Myocyte (in vitro differentiated cells): ENCODE data around the gene GPHN. TPM values are rescaled to one million over a fixed set of nuclear protein-coding genes. Genes with fewer than 3 reads are reported as not detected.
A peak's percentile ranks its signal among the peaks of the same experiment; 100 is the strongest.
"Not testable (repeated sequence)": the region's sequence is repeated elsewhere in the genome, so short reads cannot be mapped to it uniquely, and the experiment has no call there.

Experiments used
- DNase-seq: peaks from one replicate; pipeline ENCODE4 v3.0.0-alpha.2; 2012; ENCODE audit warnings: low read depth
- total RNA-seq: library from RNA; depleted of rRNA; stranded (reverse); fragments of >200 nt; gene quantifications from 2 replicates; pipeline ENCODE4 v1.2.3, GENCODE V29; 2014

Gene GPHN
- total RNA-seq, 1 donor from 2014 or later: 6.0 TPM

DNA sequence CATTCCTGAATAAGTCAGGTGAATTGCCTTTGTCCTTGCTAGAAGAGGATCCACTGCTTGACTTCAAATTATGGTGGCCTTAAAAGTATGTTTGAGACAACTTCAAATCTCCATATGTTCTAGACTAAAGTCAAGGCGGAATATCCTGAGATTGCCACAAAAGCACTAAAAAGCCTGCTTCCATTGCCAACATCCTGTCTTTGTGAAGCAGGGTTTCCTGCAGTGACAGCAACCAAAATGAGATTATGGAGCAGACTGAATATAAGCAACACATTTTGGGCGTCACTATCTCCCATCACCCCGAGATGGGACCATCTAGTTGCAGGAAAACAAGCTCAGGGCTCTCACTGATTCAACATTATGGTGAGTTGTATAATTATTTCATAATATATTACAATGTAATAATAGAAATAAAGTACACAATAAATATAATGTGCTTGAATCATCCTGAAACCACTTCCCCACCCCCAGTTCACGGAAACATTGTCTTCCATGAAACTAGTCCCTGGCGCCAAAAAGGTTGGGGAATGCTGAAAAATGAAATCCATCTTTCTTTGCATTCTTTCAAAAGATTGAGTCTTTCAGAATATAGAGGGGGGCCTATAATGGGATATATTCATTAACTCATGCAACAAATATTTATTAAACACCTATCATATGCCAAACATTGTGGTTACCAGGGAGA is 143.7 kb downstream of the GPHN start:
- DNase-seq: no peak

DNA sequence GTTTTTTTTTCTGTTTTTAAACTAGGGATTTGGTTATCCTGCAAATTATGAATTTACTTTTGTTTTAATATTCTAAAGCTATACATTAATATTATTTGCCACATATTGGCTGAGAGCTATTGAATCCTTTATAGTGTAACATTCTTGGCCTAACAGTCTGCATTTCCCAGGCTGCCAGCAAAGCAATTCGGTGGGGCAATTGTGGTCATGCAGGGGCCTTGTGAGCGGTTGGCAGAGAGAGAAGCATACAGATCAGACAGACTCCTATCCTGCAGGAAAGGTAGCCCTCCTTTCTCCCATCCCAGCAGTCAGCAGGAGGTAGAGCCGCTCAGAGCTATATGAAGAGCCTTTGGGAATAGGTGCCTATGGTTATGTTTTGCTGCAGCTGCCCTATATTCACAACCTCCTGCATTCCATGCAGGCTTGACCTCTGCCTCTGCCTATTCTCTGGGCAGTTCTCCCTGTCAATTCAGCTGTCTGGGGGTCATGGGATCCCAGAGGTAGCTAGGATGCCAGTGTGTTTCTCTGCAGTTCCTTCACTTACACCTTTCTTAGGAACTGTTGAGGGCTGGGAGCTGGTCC is 144.7 kb downstream of the GPHN start:
- no peak for DNase-seq

DNA sequence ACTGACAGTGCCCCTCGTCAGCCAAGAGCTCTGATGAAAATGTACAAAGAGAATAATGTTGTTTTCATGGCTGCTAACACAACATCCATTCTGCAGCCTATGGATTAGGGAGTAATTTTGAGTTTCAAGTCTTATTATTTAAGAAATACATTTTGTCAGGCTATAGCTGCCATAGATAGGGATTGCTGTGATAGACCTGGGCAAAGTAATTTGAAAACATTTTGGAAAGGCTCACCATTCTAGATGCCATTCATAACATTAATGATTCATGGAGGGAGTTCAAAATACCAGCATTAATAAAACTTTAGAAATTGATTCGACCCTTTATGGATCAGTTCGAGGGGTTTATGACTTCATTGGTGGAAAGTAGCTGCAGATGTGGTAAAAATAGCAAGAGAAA is 149.8 kb downstream of the GPHN start:
- no peak for DNase-seq

DNA sequence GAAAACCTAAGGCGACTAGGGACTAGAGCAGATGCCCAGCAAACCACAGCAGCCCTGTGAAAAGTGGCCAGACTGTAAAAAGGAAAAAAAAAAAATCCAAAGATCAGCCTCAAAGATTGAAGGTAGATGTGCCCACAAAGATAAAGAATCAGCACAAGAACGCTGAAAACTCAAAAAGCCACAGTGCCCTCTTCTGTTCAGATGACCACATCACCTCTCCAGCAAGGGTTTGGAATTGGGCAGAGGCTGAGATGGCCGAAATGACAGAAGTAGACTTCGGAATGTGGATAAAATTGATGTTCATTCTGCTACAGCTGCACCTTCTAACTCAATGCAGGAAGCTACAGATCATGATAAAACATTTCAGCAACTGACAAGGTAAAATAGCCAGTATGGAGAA is 154.4 kb downstream of the GPHN start:
- DNase-seq: no peak

DNA sequence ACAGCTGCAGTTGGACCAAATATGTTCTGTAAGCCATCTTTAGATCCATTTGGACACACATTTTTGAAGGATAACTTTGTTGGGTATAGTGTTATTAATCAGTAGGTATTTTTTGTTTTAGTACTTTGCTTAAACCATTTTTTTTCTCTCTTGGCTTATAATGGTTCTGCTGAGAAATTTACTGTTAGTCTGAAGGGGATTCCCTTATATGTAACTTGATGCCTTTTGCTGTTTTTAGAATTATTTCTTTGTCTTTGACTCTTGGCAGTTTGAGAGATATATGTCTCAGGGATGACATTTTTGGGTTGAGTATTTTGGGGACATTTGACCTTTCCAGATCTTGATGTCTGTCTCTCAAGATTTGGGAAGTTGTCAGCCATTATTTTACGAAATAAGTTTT is 169.8 kb downstream of the GPHN start:
- no peak for DNase-seq

DNA sequence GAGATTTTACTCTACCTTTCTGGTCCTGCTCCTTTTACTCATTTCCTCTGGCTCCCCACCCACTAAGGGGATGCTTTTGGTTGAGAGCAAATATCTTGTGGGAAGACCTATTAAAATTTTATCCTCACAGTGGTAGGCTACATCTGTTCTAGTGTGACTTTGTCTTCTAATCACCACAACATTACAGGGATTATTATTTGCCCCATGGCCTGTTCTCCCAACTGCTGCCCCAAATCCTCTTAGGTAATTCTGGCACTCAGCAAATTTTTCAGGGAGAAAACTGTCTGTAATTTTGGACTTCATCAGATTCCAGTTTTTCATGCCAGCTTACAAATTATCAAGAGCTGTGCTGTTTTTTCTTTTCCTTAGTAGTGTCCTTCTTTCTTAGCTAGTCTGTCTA is 172.3 kb downstream of the GPHN start:
- DNase-seq: peak; percentile 3

DNA sequence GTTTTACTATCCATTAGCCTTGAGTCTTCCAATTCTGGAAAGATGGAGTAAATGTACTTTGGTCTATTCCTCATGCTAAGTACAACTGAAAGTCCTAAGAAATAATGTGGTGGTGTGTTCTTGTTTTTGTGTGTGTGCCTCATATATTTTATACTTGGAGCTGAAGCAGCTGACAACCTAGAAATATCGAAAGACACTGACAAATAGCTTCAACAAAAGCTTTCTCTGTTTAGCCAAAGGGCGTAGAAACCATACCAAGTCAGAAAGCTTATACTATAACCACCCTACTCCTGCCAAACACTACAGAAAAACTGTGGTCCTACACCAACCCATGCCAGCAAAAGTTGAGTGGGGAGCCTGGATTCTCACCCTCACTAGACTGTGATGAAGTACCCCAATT is 188.4 kb downstream of the GPHN start:
- no peak for DNase-seq

DNA sequence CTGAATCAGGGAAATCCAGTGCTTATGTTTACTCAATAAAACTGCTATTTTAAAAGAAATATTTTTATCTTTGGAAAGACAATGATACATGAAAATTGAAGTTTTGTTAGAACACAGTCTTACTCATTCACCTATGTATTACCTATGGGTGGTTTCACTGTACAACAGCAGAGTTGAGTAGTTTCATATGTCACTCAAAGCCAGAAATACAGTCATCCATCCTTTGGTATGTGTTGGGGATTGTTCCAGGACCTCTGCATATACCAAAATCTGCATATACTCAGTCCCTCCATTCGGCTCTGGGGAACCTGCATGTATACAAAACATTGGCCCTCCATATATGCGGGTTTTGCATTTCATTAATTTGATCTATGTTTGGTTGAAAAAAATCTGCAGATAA is 190.6 kb downstream of the GPHN start:
- no peak for DNase-seq

DNA sequence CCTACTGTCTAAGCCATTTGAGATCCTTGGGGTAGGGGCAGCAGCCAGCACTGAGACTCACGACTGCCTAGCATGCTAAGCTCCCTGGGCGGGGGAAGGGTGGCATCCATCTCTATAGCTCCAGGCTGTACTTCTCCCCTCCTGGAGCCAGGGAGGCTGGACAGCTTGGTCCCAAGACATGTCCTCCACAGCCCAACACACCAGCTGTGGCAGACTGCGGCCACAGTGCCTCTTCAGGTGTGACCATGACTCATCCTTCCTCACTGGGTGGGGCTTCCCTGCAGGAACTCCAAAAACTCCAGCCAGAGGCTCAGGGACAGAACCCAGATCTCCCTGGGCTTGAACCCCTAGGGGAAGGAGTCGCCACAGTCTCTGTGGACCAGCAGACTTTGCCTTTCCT is 193.9 kb downstream of the GPHN start:
- no peak for DNase-seq

DNA sequence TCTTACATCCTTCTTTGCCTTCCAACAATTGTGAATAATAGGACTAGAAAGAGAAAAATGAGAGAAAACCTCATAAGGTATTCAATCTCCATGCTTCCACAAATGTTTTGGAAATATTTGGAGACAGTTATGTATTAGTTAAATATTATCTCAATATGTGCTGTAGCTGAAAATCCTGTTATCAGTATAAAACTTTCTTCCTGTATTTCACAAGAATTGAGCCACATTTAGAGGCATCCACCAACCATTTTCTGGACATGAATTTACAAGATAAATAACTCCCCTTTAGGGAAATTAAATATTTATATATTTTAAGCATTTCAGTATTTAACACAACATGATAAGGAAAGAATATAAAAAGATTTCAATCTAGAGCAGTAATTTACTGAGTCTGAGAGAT is 200.3 kb downstream of the GPHN start:
- no peak for DNase-seq

DNA sequence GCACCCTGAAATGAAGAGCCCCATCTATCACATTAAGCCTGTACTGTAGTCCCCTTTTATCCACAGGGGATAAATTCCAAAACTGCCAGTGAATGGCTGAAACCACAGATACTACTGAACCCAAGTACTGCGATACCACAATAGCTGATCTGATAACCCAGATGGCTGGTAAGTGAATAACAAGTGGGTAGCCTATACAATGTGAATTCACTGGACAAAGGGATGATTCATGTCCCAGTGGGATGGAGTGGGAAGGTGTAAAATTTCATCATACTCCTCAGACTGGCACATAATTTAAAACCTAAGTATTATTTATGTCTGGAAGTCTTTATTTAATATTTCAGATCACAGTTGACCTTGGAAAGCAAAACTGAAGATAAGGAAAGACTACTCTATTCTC is 201.3 kb downstream of the GPHN start:
- peak; percentile 47 for DNase-seq

DNA sequence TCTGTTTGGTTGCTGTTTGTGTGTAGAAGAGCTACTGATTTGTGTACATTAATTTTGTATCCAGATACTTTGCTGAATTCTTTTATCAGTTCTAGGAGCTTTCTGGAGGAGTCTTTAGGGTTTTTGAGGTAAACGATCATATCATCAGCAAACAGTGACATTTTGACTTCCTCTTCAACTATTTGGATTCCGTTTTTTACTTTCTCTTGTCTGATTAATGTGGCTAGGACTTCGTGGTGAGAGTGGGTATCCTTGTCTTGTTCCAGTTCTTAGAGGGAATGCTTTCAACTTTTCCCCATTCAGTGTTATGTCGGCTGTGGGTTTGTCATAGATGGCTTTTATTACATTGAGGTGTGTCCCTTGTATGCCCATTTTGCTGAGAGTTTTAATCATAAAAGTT is 206.3 kb downstream of the GPHN start:
- DNase-seq: not testable (repeated sequence)

DNA sequence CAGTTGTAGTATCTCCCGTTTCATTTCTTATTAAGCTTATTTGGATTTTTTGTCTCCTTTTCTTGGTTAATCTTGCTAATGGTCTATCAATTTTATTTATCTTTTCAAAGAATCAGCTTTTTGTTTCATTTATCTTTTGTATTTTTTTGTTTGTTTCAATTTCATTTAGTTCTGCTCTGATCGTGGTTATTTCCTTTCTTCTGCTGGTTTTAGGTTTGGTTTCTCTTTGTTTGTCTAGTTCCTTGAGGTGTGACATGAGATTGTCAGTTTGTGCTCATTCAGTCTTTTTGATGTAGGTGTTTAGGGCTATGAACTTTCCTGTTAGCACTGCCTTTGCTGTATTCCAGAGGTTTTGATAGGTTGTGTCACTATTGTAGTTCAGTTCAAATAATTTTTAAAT is 207.4 kb downstream of the GPHN start:
- DNase-seq: not testable (repeated sequence)

DNA sequence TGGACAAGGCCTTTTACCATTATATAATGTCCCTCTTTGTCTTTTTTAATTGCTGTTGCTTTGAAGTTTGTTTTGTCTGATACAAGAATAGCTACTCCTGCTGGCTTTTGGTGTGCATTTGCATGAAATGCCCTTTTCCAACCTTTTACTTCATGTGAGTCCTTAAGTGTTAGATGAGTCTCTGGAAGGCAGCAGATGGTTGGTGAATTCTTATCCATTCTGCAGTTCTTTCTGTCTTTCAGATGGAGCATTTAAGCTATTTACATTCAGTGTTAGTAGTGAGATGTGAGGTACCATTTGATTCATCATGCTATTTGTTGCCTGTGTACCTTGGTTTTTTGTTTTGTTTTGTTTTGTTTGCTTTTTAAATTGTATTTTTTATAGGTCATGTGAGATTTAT is 208.3 kb downstream of the GPHN start:
- DNase-seq: no peak

DNA sequence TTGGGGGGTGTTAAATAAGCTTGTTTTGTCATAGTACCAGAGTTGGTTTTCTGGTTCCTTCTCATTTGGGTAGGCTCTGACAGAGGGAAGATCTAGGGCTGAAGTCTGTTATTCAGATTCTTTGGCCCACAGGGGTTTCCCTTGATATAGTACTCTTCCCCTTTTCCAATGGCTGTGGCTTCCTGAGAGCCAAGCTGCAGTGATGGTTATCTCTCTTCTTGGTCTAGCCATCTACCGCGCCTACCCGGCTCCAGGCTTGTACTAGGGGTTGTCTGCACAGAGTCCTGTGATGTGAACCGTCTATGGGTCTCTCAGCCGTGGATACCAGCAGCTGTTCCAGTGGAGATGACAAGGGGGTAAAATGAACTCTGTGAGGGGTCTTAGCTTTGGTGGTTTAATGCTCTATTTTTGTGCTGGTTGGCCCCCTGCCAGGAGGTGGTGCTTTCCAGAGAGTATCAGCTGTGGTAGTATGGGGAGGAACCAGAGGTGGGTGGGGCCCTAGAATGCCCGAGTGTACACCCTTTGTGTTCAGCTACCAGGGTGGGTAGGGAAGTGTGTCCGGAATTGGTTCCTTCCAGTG is 209.7 kb downstream of the GPHN start:
- peak; percentile 18 for DNase-seq

DNA sequence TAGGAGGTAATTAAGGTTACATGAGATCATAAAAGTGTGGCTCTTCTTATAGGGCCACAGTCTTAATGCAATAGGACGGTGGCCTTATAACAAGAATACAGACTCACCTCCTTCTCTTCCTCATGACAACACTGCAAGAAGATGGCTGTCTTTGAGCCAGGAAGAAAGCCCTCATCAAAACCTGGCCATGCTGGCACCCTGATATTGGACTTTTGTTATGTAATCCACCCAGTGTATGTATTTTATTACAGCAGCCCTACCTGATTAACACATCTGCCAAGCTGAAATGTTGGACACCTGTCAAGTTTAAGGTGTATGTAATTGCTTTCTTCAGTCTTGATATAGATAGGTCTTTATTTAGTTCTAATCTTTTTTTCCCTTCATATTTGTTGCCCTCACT is 217.0 kb downstream of the GPHN start:
- no peak for DNase-seq

DNA sequence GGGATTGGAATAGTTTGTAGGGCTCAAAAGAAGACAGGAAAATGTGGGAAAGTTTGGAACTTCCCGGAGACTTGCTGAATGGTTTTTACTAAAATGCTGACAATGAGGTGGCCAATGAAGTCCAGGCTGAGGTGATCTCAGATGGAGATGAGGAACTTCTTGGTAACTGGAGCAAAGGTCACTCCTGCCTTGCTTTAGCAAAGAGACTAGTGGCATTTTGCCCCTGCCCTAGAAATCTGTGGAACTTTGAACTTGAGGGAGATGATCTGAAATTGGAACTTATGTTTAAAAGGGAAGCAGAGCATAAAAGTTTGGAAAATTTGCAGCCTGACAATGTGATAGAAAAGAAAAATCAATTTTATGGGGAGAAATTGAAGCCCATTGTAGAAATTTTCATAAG is 223.4 kb downstream of the GPHN start:
- DNase-seq: not testable (repeated sequence)

DNA sequence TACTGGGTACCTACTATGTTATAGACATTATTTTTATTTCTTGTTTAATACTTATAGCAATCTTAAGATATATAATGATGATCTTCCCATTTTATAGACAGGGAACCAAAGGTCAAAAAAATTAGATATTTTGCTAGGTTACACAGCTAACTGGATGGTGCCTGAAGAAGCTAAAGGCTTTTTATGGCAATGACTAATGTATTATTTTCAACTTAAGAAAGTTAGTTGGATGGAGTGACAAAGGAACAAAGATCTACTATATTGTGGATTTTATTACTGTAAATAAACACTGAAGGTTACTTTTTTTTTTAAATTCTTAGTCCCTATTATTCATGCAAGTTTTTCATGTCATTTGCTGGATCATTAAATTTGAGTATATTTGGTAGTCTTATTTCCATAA is 227.9 kb downstream of the GPHN start:
- no peak for DNase-seq

DNA sequence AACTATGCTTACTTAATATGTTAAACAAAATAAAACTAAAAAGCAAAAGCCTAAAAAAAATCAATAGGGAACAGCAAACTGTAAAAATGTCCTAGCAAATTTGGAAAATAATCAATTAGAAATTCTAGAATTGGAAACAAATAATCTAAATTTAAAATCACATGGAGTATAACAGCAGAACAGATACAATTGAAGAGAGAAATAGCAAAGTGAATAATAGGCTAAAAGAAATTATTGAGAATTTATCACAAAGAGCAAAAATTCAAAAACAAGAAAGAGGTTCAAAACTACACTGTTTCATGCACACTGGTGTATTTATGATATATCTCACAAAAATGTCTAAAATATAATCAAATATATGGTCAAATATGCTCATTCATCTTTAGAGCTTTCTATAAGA is 231.9 kb downstream of the GPHN start:
- DNase-seq: no peak

DNA sequence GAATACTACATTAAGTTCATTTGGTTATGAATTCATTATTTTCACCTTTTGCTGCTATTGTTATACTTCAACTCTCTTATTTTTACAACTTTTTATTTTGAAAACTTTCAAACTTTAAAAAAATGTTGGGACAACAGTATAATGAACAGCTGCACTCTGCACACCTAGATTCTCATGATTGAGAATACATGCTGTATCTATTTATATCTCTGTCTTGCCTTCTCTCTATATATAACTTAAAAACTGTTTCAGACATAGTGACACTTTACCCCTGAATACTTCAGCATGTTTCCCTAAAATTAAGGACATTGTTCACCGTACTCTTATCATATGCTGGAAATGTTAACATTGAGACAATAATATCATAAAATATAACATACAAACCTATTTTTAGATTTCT is 237.1 kb downstream of the GPHN start:
- peak; percentile 16 for DNase-seq

DNA sequence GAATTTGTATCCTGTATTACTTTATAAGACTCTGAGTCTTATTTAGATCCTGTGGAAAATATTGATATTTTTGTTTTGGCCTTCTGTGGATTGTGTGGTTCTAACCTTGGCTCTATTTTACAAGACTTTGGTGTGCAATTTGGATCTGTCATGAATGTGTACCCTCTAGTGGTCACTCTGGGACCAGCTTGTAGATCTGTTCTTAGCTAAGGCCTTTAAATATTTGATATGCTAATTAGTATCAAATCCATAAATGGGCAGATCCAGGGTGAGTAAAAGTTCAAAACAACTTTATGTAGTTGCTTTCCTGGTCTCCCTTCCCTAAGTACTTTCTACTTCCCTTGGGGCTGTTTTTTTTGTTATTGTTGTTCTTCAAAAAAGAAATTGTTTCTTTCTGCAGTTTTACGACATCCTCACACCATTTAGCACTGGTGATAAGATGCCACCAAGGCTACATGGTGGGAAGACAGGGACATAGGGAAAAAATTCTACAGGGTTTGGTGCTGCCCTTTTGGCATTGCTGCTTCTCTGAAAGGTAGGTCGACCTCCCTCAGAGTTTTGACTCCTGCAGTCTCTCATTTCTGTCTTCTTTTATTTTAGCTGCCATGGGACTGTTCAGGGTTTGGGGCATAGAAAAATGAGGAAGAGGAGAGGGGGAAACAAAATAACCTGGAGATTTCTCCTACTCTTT is 238.5 kb downstream of the GPHN start:
- DNase-seq: peak; percentile 61

DNA sequence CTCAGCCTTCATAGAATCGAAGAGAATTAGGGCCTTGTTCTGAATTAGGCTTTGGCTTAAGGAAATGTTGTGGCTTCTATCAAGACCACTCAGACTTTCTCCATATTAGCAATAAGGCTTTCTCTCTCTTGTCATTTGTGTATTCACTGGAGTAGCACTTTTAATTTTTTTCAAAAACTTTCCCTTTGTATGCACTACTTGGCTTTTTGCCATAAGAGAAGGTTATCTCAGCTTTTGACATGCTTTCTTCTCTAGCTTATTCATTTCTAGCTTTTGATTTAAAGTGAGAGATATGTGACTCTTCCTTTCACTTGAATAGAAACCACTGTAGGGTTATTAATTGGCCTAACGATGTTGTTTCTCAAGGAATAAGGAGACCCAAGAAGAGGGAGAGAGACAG is 244.2 kb downstream of the GPHN start:
- DNase-seq: no peak
